PC-3 (cell line): ENCODE results near the gene IL10. TPM values are rescaled to one million over a fixed set of nuclear protein-coding genes. Genes with fewer than 3 reads are reported as not detected.

Experiments used
- ATAC-seq: fragments of 200-7000 bp; cut with Tn5 transposase; 2 replicates; pipeline ENCODE4 v1.9.1; 2020; ENCODE audit warnings: mild to moderate bottlenecking, moderate library complexity
- BruUV-seq: library from RNA; stranded (reverse); fragments of 400-500 nt; replicated peaks from 2 replicates; lab custom pipeline; 2021; lab: Mats Ljungman, UMichigan
- CTCF ChIA-PET: fragments of 300-600 bp; sonication (Branson Sonifier 250); formaldehyde crosslinking; loops from one replicate; lab custom pipeline; 2022; ENCODE audit warnings: antibody characterized with exemption; lab: Charles Lee
- POLR2A ChIA-PET: fragments of 300-600 bp; sonication (Branson Sonifier 250); formaldehyde crosslinking; loops from one replicate; lab custom pipeline; 2022; ENCODE audit warnings: antibody characterized with exemption; ENCODE audit not compliant: unreplicated experiment; lab: Charles Lee
- DNase-seq: peaks from one replicate; pipeline ENCODE4 v3.0.0-alpha.2; 2015
- H2AFZ ChIP-seq: fragments of 300-600 bp; sonication (generic); 2 replicates; pipeline ENCODE4 v1.6.0; 2016; ENCODE audit warnings: antibody characterized with exemption, low read length
- H3F3A ChIP-seq: fragments of 300-600 bp; sonication (generic); one replicate; pipeline ENCODE4 v1.6.0; 2017; ENCODE audit warnings: antibody characterized with exemption, low read length, control low read depth, mild to moderate bottlenecking; ENCODE audit not compliant: unreplicated experiment
- H3K27ac ChIP-seq: fragments of 300-600 bp; sonication (generic); 2 replicates; pipeline ENCODE4 v1.5.1; 2016; ENCODE audit warnings: mild to moderate bottlenecking, low read length
- H3K27me3 ChIP-seq: fragments of 300-600 bp; sonication (generic); 2 replicates; pipeline ENCODE4 v1.6.1; 2016; ENCODE audit warnings: low read length, mixed read lengths
- H3K36me3 ChIP-seq: fragments of 300-600 bp; sonication (generic); 2 replicates; pipeline ENCODE4 v1.6.1; 2016; ENCODE audit warnings: low read depth, mixed run types, low read length, mixed read lengths
- H3K4me1 ChIP-seq: fragments of 300-600 bp; sonication (generic); 2 replicates; pipeline ENCODE4 v1.5.1; 2016; ENCODE audit warnings: low read length; ENCODE audit not compliant: insufficient read depth
- H3K4me2 ChIP-seq: fragments of 300-600 bp; sonication (generic); 2 replicates; pipeline ENCODE4 v1.6.0; 2016; ENCODE audit warnings: low read length
- H3K4me3 ChIP-seq: fragments of 300-600 bp; sonication (generic); 2 replicates; pipeline ENCODE4 v1.5.1; 2016; ENCODE audit warnings: mild to moderate bottlenecking, low read length, mixed read lengths
- H3K79me2 ChIP-seq: fragments of 300-600 bp; sonication (generic); 2 replicates; pipeline ENCODE4 v1.6.1; 2017; ENCODE audit warnings: low read length, mixed read lengths
- H3K9ac ChIP-seq: fragments of 300-600 bp; sonication (generic); 2 replicates; pipeline ENCODE4 v1.6.0; 2016; ENCODE audit warnings: mild to moderate bottlenecking, low read length
- H3K9me2 ChIP-seq: fragments of 300-600 bp; sonication (generic); replicated peaks from 2 replicates; pipeline ENCODE4 v1.6.1; 2016; ENCODE audit warnings: mixed run types, low read length, mixed read lengths
- H3K9me3 ChIP-seq: fragments of 300-600 bp; sonication (generic); 2 replicates; pipeline ENCODE4 v1.6.1; 2016; ENCODE audit warnings: low read length, mixed read lengths
- H4K20me1 ChIP-seq: fragments of 300-600 bp; sonication (generic); 2 replicates; pipeline ENCODE4 v1.6.1; 2016; ENCODE audit warnings: low read length, mixed read lengths
- EZH2 ChIP-seq: fragments of 300-600 bp; sonication (generic); IDR thresholded peaks from one replicate; pipeline ENCODE4 v1.6.1; 2017; ENCODE audit warnings: antibody characterized with exemption, mild to moderate bottlenecking, low read length; ENCODE audit not compliant: unreplicated experiment
- EZH2phosphoT487 ChIP-seq: fragments of 300-600 bp; sonication (generic); IDR thresholded peaks from 2 replicates; pipeline ENCODE4 v1.6.1; 2018; ENCODE audit warnings: mild to moderate bottlenecking, antibody characterized with exemption, low read length, borderline replicate concordance
- intact Hi-C: fragments of 100-400 bp; cut with micrococcal nuclease; formaldehyde crosslinking; loops from 2 replicates; pipeline ENCODE4 v1.9.0; 2023
- total RNA-seq: library from RNA; depleted of rRNA; stranded (reverse); fragments of >200 nt; gene quantifications from 2 replicates; pipeline ENCODE4 v1.2.3, GENCODE V29; 2014
- TF ChIP-seq, protein P1 (sequence below): fragments of 300-600 bp; sonication (generic); conservative IDR thresholded peaks from 2 replicates; pipeline ENCODE4 v1.5.1; 2017; ENCODE audit warnings: antibody characterized with exemption, low read depth, mild to moderate bottlenecking, low read length

IL10 gene
- total RNA-seq, 1 experiment from 2014 or later, result not detected

DNA sequence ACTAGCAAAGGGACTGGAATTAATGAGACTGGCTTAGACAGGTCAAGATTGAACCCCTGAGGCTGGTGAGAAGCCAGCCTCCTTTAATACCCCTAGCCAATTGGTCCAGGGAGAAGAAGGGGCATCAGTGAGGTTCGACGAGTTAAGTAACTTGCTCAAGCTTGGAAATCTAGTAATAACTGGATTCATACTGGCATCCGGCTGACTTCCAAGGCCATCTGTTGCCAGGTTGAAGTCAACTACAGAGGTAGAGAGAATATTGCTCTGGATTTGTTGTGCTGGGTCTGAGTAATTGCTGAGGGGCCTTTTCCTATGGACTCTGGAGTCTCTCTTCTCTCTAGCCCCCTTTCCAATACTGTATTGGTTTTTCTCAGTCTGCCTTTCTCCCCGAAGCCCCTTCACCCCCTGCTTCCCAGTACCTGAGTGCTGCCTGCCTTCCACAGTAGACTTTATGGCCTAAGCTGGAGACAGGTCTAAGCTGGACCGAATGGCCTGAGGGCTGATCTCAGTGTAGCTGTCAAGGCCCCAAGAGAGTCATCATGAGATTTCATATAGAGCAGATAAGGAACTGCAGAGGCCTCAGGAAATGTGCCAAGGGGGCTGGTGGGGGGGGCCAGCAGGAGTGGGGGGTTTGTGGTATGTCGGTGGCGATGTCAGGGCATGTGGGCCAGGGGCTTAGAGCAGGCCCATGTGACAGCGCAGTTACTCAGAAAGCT is 44.2 kb downstream of the IL10 start:
- H3K79me2 ChIP-seq, result peaks cover 44% of the 10 kb centered on the region
- no peak overlapping the region for H3K9ac ChIP-seq
- no peaks in the 10 kb centered on the region for H3F3A ChIP-seq
- H3K4me2 ChIP-seq, result no peak overlapping the region
- H3K9me2 ChIP-seq, result no peaks in the 10 kb centered on the region
- no peak for TF ChIP-seq EZH2phosphoT487
- TF ChIP-seq, protein P1, sequence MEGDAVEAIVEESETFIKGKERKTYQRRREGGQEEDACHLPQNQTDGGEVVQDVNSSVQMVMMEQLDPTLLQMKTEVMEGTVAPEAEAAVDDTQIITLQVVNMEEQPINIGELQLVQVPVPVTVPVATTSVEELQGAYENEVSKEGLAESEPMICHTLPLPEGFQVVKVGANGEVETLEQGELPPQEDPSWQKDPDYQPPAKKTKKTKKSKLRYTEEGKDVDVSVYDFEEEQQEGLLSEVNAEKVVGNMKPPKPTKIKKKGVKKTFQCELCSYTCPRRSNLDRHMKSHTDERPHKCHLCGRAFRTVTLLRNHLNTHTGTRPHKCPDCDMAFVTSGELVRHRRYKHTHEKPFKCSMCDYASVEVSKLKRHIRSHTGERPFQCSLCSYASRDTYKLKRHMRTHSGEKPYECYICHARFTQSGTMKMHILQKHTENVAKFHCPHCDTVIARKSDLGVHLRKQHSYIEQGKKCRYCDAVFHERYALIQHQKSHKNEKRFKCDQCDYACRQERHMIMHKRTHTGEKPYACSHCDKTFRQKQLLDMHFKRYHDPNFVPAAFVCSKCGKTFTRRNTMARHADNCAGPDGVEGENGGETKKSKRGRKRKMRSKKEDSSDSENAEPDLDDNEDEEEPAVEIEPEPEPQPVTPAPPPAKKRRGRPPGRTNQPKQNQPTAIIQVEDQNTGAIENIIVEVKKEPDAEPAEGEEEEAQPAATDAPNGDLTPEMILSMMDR, result no peak
- TF ChIP-seq EZH2, result no peak
- peaks cover 28% of the 10 kb centered on the region; the same call in 1 of the 2 replicates for H3K36me3 ChIP-seq
- no TSS peak for BruUV-seq
- no peak overlapping the region for H3K4me3 ChIP-seq
- peaks cover 18% of the 10 kb centered on the region for H3K4me1 ChIP-seq
- H3K27ac ChIP-seq, result no peak overlapping the region
- peaks cover 20% of the 10 kb centered on the region for H4K20me1 ChIP-seq
- no peak overlapping the region for H2AFZ ChIP-seq
- no peaks in the 10 kb centered on the region for H3K27me3 ChIP-seq
- CTCF ChIA-PET, result no interaction called here
- H3K9me3 ChIP-seq, result no peaks in the 10 kb centered on the region
- intact Hi-C loops, result loop anchor here (2.0 to 5.0 kb wide), 2 partner anchors 93 to 349 kb away; partner anchors contain the start of gene DYRK3
- ATAC-seq (no peak), DNase-seq (no peak)
- POLR2A ChIA-PET, result no interaction called here

DNA sequence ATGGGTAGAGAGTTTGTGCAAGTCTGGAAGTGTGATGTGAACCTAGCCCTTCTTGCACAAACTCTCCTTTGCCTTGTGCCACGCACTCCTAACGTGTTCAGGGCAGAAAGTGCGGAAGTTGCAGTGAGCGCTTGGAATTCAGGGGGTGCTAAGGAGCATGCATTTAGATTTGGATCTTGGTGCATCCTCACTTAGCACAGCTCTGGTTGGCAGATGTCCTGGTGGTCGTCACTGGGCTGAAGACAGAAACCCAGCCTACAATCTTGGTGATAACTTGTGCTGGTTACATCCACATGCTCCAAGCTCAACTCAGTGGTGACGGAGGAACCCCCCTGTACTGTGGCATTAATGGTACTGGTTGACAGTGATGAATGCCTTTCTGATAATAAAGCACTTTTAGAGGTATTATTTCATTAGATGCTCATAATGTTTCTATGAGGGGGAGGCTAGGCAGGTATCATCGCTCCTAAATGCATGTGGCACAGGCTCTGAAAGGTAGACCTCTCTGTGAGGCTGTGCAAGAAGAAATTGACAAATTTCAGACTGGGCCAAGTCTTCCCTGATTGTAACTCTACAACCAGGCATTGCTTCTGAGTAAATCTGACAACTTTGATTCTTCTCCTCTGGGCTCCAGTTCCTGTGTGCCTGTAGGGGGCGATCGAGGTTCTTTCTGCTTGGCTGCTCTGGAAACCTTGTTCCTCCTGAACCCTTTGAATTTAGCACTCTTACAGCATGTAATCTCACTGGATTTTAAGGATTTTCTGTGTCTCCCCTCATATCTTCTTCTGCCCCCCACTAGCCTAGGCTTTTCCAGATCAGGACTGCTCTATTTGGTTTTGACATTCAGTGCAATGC is 47.0 kb downstream of the IL10 start:
- Histone ChIP-seq H3K27me3 (no peaks in the 10 kb centered on the region), H3F3A (no peaks in the 10 kb centered on the region), H3K4me3 (no peak overlapping the region), H3K9me2 (no peaks in the 10 kb centered on the region), H4K20me1 (peaks cover 20% of the 10 kb centered on the region), H3K4me1 (peaks cover 29% of the 10 kb centered on the region), H3K79me2 (peaks cover 69% of the 10 kb centered on the region), H3K27ac (no peak overlapping the region; the same call in 1 of the 2 replicates), H2AFZ (no peak overlapping the region), H3K4me2 (no peak overlapping the region), H3K9me3 (no peaks in the 10 kb centered on the region), H3K9ac (no peak overlapping the region; the same call in 1 of the 2 replicates), H3K36me3 (peaks cover 12% of the 10 kb centered on the region; the same call in 1 of the 2 replicates)
- intact Hi-C loops, result loop anchor here (5.0 kb wide), 1 partner anchor 352 kb away; no protein-coding TSS in a partner anchor
- DNase-seq (peak; percentile 69), ATAC-seq (peak; percentile 47)
- no TSS peak for BruUV-seq
- CTCF ChIA-PET, result interaction anchor here (0.6 to 1.7 kb wide), 4 partner anchors 10 to 296 kb away, joined by 3 to 10 read pairs (median 6); no protein-coding TSS in a partner anchor
- no peak for TF ChIP-seq EZH2phosphoT487
- TF ChIP-seq, protein P1, result peak; percentile 89
- TF ChIP-seq EZH2, result no peak
- POLR2A ChIA-PET, result no interaction called here
